IPS DF 4.7 (cell line): ENCODE data around the gene RFX8.

Experiments
- DNase-seq: peaks from one replicate; pipeline ENCODE4 v3.0.0-alpha.2; 2013; ENCODE audit warnings: low spot score; ENCODE audit errors: extremely low read depth

The RFX8 gene

GRCh38 chr2:101412092-101412694, 62.7 kb downstream of the RFX8 start:
- no peak for DNase-seq

GRCh38 chr2:101410746-101411145, 64.2 kb downstream of the RFX8 start:
- no peak for DNase-seq

GRCh38 chr2:101410114-101410513, 64.8 kb downstream of the RFX8 start:
- DNase-seq = no peak

- DNase-seq = no peak
These were observed 65.2 kb downstream of the RFX8 start for GRCh38 chr2:101409699-101410098.

- no peak for DNase-seq
These were observed 66.0 kb downstream of the RFX8 start for GRCh38 chr2:101408925-101409324.

GRCh38 chr2:101405351-101405899, 69.5 kb downstream of the RFX8 start:
- DNase-seq = no peak

- DNase-seq = no peak
These were observed 71.2 kb downstream of the RFX8 start for GRCh38 chr2:101403745-101404144.

- DNase-seq = no peak
These were observed 72.3 kb downstream of the RFX8 start for GRCh38 chr2:101402630-101403029.

- no peak for DNase-seq
These were observed 73.0 kb downstream of the RFX8 start for GRCh38 chr2:101401906-101402305.

GRCh38 chr2:101401326-101401665, 73.6 kb downstream of the RFX8 start:
- no peak for DNase-seq

GRCh38 chr2:101400506-101401325, 74.2 kb downstream of the RFX8 start:
- no peak for DNase-seq

- DNase-seq = no peak
These were observed 74.9 kb downstream of the RFX8 start for GRCh38 chr2:101400048-101400447.

- DNase-seq = no peak
These were observed 75.7 kb downstream of the RFX8 start for GRCh38 chr2:101399021-101399799.

GRCh38 chr2:101398116-101398821, 76.6 kb downstream of the RFX8 start:
- no peak for DNase-seq

- no peak for DNase-seq
These were observed 78.6 kb downstream of the RFX8 start for GRCh38 chr2:101396316-101396717.

- no peak for DNase-seq
These were observed 79.2 kb downstream of the RFX8 start for GRCh38 chr2:101395545-101396315.

GRCh38 chr2:101388232-101388631, 86.7 kb downstream of the RFX8 start:
- DNase-seq = no peak

- DNase-seq = no peak
These were observed 87.6 kb downstream of the RFX8 start, which contains the start of gene CREG2 for GRCh38 chr2:101387151-101387834. TSS of gene CREG2 (minus strand) at chr2:101387503. CDS start at chr2:101387457, 46 bp downstream.

GRCh38 chr2:101386599-101387150, 88.2 kb downstream of the RFX8 start:
- no peak for DNase-seq
